Thyroid gland (tissue), 4 donors: Measurements from ENCODE around the gene TMPRSS7. TPM values are rescaled to one million over a fixed set of nuclear protein-coding genes. Genes with fewer than 3 reads are reported as not detected.

Source experiments
- DNase-seq, 2 donors: peaks; one replicate each; pipeline ENCODE4 v3.0.0-alpha.2; 2019
- H3K27ac ChIP-seq, 3 donors: fragments of 200-600 bp; sonication (generic); 1 replicate in 2 of 3; 2 replicates in 1 of 3; pipeline ENCODE4 v1.5.1; 2016 to 2019; ENCODE audit warnings: mild to moderate bottlenecking in 1 of 3, moderate library complexity in 1 of 3
- H3K27me3 ChIP-seq: fragments of 200-600 bp; sonication (generic); one replicate; pipeline ENCODE4 v1.5.1; 2019
- H3K36me3 ChIP-seq, 2 donors: fragments of 200-600 bp; sonication (generic); one replicate each; pipeline ENCODE4 v1.5.1; 2016 to 2019
- H3K4me1 ChIP-seq, 2 donors: fragments of 200-600 bp; sonication (generic); one replicate each; pipeline ENCODE4 v1.5.1; 2017 to 2019
- H3K4me3 ChIP-seq, 3 donors: fragments of 200-600 bp; sonication (generic); replicated peaks in 1 of 3; 1 replicate in 2 of 3; 2 replicates in 1 of 3; pipeline ENCODE4 v1.5.1; 2016; ENCODE audit warnings: mild to moderate bottlenecking in 1 of 3
- H3K9me3 ChIP-seq: fragments of 200-600 bp; sonication (generic); one replicate; pipeline ENCODE4 v1.5.1; 2017
- POLR2A ChIP-seq, 2 donors: fragments of 450-650 bp; IDR thresholded peaks; one replicate each; pipeline ENCODE4 v1.6.1; 2017; ENCODE audit warnings: antibody characterized with exemption in 2 of 2, mild to moderate bottlenecking in 2 of 2, moderate library complexity in 1 of 2
- WGBS, 2 donors: methylation state at CpG; one replicate each; pipeline ENCODE4 v1.1.5; 2017; 5-methylcytosine and 5-hydroxymethylcytosine counted together
- intact Hi-C: fragments of 100-400 bp; cut with DNase I; formaldehyde crosslinking; loops from one replicate; pipeline ENCODE4 v1.15.1; 2023
- microRNA counts, 2 donors: library from miRNA; unstranded; fragments of <30 nt; microRNA quantifications; one replicate each; lab custom pipeline; 2016 to 2017
- microRNA-seq: library from miRNA; unstranded; fragments of <30 nt; microRNA quantifications from one replicate; pipeline ENCODE4, GENCODE V29; 2016
- small RNA-seq: library from RNA; depleted of rRNA; stranded (forward); fragments of <200 nt; gene quantifications from one replicate; pipeline ENCODE3, GENCODE V24; 2016
- total RNA-seq, 4 donors: library from RNA; depleted of rRNA; stranded (reverse); fragments of >200 nt; gene quantifications; one replicate each; pipeline ENCODE4 v1.2.3, GENCODE V29; 2016
- TF ChIP-seq, protein P1 (sequence below), 6 experiments: fragments of 200-600 bp in 3 of 6; fragments of 450-650 bp in 3 of 6; sonication (generic) in 3 of 6; IDR thresholded peaks; one replicate each; pipeline ENCODE4 v1.5.1; 2016 to 2019; ENCODE audit warnings: antibody characterized with exemption in 6 of 6, mild to moderate bottlenecking in 2 of 6, inconsistent platforms in 1 of 6, moderate library complexity in 1 of 6

The TMPRSS7 gene
- total RNA-seq, 4 donors from 2014 or later = 0.11 TPM; not detected in 3

DNA sequence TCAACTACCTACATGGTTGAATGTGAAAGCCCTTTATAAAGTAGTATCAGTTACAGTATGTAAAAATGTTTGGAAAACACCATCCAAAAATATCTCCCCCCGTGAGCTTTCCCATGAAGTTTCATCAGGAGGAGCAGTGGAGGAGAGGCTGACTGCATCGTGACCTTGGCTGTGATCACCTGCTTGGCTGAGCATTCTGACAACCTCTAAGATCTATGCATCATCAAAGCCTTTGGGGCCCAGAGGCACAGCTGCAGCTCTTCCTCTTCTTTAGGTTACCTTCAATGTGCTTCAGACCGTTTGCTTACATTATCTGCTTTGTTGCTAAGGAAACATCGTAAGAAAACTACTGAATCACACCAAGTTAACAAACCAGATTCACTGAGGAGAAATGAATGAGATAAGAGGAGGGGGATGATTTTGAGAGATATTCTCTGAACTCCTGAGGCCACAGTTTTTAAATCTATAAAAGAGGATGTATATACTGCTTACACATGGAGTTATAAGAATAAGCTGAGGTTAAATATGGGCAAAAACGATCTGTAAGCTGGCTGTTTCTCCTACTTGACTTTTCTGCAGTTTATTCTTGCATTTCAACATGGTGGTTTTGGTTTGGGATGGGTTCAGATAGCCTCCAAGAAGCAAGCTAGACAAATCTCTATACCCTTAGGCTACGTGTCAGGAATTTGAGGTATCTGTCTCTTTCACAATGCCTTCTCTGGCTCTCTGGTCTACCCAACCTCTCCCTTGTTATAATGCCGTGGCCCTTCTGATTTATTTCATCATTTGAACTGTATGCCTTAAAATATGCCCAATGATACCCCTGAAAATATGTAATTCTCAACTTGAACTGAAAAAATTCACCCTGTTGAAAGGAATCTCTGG lies 94.5 kb downstream of the TMPRSS7 start:
- intact Hi-C loops = no loop called here
- no peaks in the 10 kb centered on the region for H3K9me3 ChIP-seq

GRCh38 chr3:112129925-112130637 lies 95.5 kb downstream of the TMPRSS7 start:
- TF ChIP-seq, protein P1, sequence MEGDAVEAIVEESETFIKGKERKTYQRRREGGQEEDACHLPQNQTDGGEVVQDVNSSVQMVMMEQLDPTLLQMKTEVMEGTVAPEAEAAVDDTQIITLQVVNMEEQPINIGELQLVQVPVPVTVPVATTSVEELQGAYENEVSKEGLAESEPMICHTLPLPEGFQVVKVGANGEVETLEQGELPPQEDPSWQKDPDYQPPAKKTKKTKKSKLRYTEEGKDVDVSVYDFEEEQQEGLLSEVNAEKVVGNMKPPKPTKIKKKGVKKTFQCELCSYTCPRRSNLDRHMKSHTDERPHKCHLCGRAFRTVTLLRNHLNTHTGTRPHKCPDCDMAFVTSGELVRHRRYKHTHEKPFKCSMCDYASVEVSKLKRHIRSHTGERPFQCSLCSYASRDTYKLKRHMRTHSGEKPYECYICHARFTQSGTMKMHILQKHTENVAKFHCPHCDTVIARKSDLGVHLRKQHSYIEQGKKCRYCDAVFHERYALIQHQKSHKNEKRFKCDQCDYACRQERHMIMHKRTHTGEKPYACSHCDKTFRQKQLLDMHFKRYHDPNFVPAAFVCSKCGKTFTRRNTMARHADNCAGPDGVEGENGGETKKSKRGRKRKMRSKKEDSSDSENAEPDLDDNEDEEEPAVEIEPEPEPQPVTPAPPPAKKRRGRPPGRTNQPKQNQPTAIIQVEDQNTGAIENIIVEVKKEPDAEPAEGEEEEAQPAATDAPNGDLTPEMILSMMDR (IDR thresholded peaks at IDR 0.05) = no peak
- no peak for TF ChIP-seq POLR2A (IDR thresholded peaks at IDR 0.05)
- DNase-seq = no peak

More for the DNA sequence above, 94.5 kb downstream of the TMPRSS7 start:
- Histone ChIP-seq H3K4me3 (no peak overlapping the region), H3K27me3 (no peaks in the 10 kb centered on the region), H3K27ac (no peak overlapping the region), H3K4me1 (no peaks in the 10 kb centered on the region), H3K36me3 (no peaks in the 10 kb centered on the region)
- DNase-seq = no peak
- TF ChIP-seq, protein P1 (IDR thresholded peaks at IDR 0.05) = no peak
- TF ChIP-seq POLR2A (IDR thresholded peaks at IDR 0.05) = no peak
- 79 to 85% methylated on average over 7 of the region's 7 CpGs for WGBS, 2 donors

DNA sequence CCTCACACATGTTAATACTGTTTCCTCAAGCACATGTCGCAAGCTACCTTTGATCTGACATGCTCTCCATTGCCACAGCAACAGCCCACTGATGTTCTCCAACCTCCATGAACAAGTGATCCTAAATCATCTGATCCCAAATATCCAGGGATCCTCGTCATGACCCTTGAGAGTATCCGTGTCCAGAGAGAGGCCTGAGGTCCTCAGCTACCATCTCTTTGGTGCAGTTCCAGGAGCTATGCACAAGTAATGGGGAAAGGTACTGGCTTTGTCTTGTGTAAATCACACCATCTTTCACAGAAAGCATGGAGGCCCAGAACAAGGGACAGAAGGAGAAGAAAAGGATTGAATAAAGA lies 96.1 kb downstream of the TMPRSS7 start:
- 88 to 98% methylated on average over 3 of the region's 3 CpGs for WGBS, 2 donors
- Histone ChIP-seq H3K27ac (no peak overlapping the region), H3K4me1 (no peaks in the 10 kb centered on the region), H3K4me3 (no peak overlapping the region), H3K9me3 (no peaks in the 10 kb centered on the region), H3K36me3 (no peaks in the 10 kb centered on the region), H3K27me3 (no peaks in the 10 kb centered on the region)
- DNase-seq = no peak
- intact Hi-C loops = no loop called here
- TF ChIP-seq, protein P1 (IDR thresholded peaks at IDR 0.05) = no peak
- no peak for TF ChIP-seq POLR2A (IDR thresholded peaks at IDR 0.05)

More at GRCh38 chr3:112129925-112130637, 95.5 kb downstream of the TMPRSS7 start:
- no peak overlapping the region for H3K4me3 ChIP-seq
- H3K4me1 ChIP-seq = no peaks in the 10 kb centered on the region
- 93 to 97% methylated on average over 4 of the region's 4 CpGs for WGBS, 2 donors
- no peak overlapping the region for H3K27ac ChIP-seq
- intact Hi-C loops = no loop called here
- no peaks in the 10 kb centered on the region for H3K9me3 ChIP-seq
- no peaks in the 10 kb centered on the region for H3K36me3 ChIP-seq
- H3K27me3 ChIP-seq = no peaks in the 10 kb centered on the region

MicroRNAs within 50 kb of the gene (microRNA counts, 767-probe panel; counts per million panel counts)
- microRNA hsa-miR-567 (lab: Ali Mortazavi, UCI) = 0 to 2,342 counts per million in 2 donors

Small RNAs within 50 kb of the gene (microRNA-seq; reads per million reads assigned to microRNA genes)
- gene MIR567 = not detected

Small RNAs within 50 kb of the gene (small RNA-seq; reads per million reads assigned to genes)
- not detected for gene MIR567

Other genes starting within 250 kb of the TMPRSS7 start
- gene PHLDB2, start 175.5 kb upstream of the TMPRSS7 start, total RNA-seq = 10 to 100 TPM; 12.9 to 34.7 (median 27.1) TPM
- gene ABHD10, start 55.7 kb upstream of the TMPRSS7 start, total RNA-seq = 10 to 100 TPM; 40.8 to 54.9 (median 50.6) TPM
- gene TAGLN3, start 35.8 kb upstream of the TMPRSS7 start, total RNA-seq = 1 to 10 TPM in 1 of 4 donors, under 1 TPM in 1, not detected in 2; 0.22 to 2.6 TPM
- 10 to 100 TPM; 32.0 to 62.9 (median 45.9) TPM for gene C3orf52, start 51.7 kb downstream of the TMPRSS7 start, total RNA-seq
- under 1 TPM in 2 of 4 donors, not detected in 2; 0.33 to 0.40 TPM for gene GCSAM, start 98.5 kb downstream of the TMPRSS7 start, total RNA-seq